ENCODE measurements around the gene LIG4.

- TF ChIP-seq CTCF (IDR thresholded peaks at IDR 0.05) (no peak), POLR2A (IDR thresholded peaks at IDR 0.05) (no peak)
These were observed 680 bp downstream of the LIG4 start for GRCh38 chr13:108214441-108215271.
